Measurements from ENCODE around the gene MRPL14.
A peak's percentile ranks its signal among the peaks of the same experiment; 100 is the strongest.

MRPL14 gene

DNA sequence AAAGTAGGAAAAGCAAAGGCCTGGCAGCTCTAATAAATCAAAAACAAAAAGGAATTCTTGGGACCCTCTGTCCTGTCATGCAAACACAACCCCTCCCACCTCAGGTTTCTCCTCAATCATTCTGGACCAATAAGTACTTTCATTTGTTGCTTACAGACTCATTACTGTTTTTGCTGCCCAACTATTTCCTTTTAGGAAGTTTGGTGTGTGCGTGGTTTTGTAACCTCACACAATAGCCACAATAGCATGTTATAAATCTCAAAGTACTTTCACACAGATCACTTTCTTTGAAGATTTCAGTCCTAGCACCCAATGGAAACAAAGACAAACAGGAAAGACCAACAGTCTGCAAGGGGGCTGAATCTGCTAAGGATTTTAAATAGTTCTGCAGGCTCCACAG, 4.5 kb downstream of the MRPL14 start:
- ATAC-seq: no peak

GRCh38 chr6:44120692-44121443, 6.4 kb downstream of the MRPL14 start:
- ATAC-seq: no peak

DNA sequence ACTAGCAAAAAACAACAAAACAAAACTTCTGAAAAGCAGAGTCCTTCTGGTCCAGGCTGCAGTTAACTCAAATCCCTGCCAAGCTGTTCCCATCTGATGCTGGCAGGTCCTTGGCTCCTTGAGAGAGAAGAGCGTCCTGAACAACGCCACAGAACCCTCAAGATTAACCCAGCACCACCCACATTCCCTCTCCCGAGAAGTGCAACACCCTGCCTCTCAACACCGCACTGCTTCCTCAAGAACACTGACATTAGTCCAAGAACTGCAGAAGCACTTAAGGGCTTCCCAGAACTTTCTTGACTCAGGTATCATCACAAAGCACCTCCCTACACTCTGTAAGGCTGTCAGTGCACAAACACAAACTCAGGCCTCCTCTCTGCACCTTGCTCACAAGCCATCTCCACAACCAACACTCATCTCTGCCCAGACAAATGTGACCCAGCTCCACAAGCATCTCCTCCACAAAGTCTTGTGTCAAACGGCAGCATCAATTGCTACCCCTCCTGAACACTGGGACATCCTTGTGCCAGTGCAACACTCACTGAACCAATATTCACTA, 7.5 kb downstream of the MRPL14 start:
- ATAC-seq: no peak

- ATAC-seq: no peak
Measured at GRCh38 chr6:44117397-44118128, 9.7 kb downstream of the MRPL14 start.

DNA sequence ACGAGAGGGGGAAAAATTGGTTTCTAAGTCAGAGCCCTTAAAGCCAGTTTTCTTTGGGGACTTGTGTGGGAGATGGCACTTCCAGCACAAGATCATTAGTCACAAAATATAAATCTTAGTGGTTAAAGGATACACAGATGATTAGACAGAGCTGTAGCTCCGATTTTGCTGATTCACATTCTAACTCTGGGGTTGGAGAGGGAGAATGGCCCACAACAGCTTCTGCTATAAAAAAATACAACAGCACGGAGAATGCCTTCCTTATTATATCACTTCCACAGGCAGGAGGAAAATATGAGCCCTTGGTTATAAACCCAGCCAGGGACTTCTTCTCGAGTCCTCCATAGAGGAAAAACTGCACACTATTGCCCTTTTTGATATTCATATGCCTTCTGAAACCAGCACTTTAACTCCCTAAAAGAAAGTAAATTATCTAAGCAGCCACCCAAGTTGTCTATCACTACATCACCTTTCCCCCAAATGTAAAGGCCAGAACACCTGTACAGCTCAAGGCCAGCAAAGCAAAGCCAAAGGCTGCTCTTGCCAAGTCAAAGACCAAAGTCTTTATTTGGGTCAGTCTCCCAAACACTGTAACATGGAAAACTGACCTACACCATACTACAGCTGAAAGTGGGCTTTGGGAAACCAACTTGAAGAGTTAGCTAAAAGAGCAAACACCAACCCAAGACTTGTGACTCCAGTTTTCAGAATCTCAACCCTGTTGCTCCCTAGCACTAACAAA, 10.4 kb downstream of the MRPL14 start:
- no peak for ATAC-seq

GRCh38 chr6:44115866-44116265, 11.4 kb downstream of the MRPL14 start:
- no peak for ATAC-seq

DNA sequence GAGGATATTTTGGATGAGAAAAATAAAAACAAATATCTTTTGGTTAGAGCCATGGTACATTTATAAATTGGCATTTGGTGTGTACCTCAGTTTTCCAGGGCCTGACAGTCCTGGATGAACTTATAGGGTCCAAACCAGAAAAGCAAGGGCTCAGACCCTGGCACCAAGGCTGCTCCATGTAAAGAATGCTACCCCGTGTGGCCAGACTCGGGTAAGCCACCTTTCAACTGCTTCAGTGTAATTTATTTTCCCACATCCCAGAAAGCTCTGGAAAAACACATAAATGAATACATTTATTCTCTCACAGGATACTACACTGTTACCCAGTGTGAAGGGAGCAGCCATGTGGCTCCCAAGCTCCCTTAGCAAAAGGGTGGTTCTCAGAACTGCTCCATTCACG, 13.8 kb downstream of the MRPL14 start:
- ATAC-seq: no peak

- ATAC-seq: no peak
Measured at GRCh38 chr6:44111434-44112417, 15.5 kb downstream of the MRPL14 start.

GRCh38 chr6:44110966-44111365, 16.3 kb downstream of the MRPL14 start:
- no peak for ATAC-seq

GRCh38 chr6:44110005-44110676, 17.1 kb downstream of the MRPL14 start:
- no peak for ATAC-seq

DNA sequence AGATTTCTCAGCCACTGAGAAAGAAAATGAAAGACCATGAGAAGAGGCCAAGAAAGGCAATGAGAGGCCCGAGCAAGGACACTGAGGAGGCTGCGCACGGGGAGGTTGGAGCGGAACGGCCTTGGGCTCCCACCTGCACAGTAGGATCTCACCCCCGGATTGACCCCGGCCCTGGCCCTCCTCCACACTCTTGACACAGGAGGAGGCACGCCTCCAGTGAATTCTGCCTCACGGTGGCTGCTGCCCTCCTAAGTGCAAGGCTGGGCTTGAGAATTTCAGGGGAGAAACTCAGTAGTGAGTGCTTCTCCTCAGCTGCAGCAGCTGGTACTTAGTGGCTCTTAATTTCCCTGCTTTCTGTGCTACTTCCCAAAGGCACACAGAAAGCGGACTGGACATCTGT, 18.0 kb downstream of the MRPL14 start:
- ATAC-seq: no peak

DNA sequence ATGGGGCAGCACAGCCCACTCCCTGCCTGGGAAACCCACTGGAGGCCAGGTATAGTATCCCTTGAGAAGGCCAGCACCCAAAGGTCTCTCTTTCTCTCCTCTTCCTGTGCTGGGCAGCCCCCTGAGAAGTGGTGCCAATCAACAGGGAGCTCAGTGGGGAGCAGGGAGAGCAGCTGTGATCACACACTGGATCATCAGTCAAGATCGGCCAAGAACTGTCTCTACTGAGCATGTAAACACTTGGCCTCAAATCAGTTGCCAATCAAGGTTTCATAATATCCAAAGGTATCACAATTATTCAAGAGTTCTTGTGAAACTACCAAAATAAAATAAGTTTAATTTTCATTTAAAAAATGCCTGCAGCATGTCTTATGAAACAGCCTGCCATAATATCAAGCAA, 18.8 kb downstream of the MRPL14 start:
- no peak for ATAC-seq

DNA sequence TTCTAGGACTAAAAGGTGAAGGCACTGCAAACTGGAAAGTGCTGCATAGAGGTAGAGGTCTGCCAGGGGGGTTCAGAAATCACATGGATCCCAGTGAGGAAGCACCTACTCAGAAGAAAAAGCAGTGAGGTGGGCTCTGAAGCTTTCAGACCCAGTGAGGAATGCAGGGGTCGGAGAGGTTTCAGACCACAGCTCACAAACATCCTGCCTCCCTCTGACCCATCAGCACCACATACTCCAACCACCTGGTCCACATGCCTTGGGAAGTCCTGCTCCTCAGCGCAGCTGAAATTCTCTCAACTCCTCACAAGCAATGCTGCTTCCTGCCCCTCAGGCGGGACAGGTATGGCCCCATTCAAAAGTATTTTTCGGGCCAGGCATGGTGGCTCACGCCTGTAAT, 20.2 kb downstream of the MRPL14 start:
- no peak for ATAC-seq

- no peak for ATAC-seq
Measured at GRCh38 chr6:44105993-44106740, 21.1 kb downstream of the MRPL14 start.

DNA sequence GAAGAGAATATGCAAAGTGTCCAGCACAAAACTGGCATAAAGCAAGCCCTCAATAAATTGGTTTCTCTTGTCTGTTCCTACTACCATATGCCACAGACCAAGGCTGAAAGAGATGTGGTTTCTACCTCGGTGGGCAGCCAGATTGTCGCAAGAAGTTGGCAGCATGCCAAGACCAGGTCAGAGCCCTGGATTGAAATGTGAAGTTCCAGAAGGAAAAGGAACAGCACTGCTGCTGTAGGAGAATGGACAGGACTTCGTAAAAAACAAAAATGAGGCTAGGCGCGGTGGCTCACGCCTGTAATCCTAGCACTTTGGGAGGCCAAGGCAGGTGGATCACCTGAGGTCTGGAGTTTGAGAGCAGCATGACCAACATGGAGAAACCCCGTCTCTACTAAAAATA, 22.1 kb downstream of the MRPL14 start:
- ATAC-seq: no peak

DNA sequence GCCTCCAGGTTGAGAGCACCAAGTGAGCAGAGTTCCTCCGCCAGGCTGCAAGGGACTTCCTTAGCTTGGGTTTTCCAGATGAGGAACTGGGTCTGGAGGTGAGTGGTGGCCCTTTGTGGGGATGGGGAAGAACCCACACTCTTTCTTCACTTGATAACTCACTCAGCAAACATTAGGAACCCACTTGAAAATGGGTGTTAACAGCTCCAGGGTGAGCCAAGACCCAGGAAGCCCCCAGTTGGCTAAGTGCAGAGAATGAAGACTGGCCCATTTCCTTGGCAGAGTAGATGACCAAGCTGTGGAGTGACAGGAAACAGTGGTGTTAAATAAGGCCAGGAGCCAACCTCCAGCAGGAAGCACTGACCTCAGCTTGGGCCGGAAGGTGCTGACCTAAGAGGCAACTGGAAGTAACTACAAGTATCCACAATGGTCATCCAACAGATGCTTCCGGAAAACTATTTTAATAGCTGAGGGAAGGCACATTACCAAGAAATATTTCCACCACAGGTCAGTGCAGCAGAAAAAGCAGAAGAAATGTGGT, 22.7 kb downstream of the MRPL14 start:
- no peak for ATAC-seq

DNA sequence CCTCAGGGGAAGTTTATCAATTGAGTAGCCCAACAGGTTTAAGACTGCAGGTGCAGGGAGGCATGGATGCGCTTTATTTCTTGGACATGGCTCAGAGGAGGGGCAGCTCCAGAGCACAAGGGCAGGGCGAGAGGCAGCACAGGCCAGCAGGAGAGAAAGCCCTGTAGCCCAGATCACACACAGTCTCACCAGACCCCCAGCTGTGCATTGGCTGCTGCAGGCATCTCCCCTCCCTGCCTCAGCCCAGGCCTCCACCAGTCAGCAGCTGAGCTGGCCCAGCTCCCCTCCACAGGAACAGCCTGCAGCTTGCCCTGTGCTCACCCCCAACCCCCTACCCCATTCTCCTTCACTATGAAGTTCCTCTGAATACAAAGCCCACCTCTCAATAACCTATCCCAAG, 24.7 kb downstream of the MRPL14 start:
- no peak for ATAC-seq

DNA sequence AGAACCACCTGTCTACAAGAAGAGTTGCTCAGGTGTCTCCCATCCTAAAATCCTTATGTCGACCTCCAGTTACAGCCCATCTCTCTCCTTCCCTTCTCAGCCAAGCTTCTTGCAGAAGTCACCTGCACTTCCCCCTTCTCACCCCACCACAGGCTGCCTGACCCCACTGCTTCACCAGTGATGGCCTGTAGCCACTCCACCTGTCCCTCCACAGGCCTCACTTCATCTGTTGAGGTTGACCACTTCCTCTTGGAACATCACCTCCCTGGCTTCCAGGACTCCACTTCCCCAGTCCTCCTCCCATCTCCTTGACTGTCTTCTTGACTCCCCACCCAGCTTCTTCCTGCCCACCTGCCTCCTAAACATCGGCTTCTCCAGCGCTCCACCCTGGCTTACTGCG, 25.4 kb downstream of the MRPL14 start:
- ATAC-seq: no peak

DNA sequence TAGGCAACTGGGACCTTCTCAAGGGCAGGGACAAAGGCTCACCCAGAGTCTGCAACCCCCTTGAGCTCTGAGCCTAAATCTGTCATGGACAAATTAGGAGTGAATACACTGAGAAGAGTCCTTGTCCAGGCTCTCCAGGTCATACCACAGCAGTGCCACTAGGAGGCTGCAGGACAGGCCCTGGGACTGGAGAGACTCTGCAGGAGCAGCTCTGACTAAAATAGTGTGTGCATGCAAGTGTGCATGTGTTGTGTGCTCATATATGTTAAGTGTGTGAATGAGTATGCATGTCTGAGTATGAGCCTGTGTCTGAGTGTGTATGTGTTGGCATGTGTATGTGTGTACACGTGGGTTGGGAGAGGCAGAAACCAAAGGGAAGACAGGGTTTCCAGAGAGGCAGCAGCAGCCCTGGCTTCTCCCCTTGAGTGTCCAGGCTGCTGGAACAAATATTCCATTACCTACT, 27.1 kb downstream of the MRPL14 start:
- ATAC-seq: peak in 1 of 2 donors; percentile 52

DNA sequence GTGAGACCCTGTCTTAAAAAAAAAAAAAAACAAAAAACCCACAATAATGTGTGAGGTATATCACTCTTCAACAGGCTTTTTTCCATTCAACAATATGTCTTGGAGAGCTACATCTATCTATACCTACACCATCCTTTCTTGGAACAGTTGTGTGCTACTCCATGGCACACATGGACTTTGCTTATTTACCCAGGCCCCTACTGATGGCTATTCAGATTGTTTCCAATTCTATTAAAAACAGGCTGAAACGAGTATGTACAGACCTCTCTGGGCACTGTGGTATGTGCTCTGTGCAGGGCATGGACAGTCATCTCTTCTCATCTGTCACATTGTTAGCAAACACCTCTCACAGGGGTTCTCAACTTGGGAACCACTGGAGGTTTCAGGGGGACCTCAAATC, 28.1 kb downstream of the MRPL14 start:
- ATAC-seq: no peak

Data from activated CD4-positive, CD25-positive, alpha-beta regulatory T cell treated with anti-CD3 and anti-CD28 coated beads, Interleukin-2, amount 50 U/mL, for 24 hours (primary cell).